GM12874 (cell line): ENCODE results near the gene PLPP6.

Source experiments
- TF ChIP-seq, protein P1 (sequence below): IDR thresholded peaks from 2 replicates; pipeline ENCODE4 v1.5.1; 2011; ENCODE audit warnings: low read depth, mild to moderate bottlenecking, control low read depth, low read length, moderate library complexity; ENCODE audit not compliant: insufficient read depth

Gene PLPP6

DNA sequence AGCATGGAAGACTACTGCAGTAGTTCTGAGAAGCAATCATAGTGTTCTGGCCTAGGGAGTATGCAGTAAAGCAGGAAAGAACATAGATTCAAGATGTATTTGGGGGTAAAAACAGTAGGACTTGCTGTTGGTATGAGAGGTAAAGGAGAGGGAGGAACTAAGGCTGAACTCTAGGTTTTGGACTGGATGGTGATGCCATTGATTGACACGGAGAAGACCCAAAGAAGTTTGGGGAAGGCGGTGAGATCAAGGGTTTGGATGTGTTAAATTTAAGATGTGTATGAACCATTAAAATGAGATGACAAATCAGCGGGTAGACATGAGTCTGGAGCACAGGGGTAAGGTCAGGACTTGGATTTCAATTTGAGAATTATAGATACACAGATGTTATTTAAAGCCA lies 15.3 kb downstream of the PLPP6 start:
- TF ChIP-seq, protein P1, sequence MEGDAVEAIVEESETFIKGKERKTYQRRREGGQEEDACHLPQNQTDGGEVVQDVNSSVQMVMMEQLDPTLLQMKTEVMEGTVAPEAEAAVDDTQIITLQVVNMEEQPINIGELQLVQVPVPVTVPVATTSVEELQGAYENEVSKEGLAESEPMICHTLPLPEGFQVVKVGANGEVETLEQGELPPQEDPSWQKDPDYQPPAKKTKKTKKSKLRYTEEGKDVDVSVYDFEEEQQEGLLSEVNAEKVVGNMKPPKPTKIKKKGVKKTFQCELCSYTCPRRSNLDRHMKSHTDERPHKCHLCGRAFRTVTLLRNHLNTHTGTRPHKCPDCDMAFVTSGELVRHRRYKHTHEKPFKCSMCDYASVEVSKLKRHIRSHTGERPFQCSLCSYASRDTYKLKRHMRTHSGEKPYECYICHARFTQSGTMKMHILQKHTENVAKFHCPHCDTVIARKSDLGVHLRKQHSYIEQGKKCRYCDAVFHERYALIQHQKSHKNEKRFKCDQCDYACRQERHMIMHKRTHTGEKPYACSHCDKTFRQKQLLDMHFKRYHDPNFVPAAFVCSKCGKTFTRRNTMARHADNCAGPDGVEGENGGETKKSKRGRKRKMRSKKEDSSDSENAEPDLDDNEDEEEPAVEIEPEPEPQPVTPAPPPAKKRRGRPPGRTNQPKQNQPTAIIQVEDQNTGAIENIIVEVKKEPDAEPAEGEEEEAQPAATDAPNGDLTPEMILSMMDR = no peak

DNA sequence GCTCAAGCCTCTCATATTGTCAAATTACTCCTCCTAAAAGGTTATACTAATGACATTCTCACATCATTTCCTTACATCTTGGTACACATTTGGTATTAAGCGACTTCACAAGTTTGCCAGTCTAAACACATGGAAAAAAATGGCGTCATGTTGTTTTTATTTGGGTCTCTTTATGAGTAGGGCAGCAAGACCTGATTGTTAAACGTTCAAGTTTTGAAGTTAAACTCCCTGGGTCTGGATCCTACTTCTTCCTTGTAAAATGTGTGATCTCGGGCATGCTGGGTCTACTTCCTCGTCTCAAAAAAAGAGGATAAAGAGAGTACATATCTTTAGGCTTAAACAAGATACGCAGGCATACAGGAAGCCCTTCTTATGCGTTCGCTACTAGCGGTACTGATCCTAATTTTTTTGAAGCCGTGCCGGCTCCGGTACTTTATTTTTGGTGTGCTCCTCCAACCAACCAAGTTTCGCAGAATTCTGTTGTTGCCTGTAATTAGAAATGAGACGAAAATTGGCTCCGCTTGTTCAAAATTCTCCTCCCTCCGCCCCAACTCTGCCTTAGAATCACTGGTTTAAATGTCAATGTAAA lies 16.7 kb downstream of the PLPP6 start:
- TF ChIP-seq, protein P1 = no peak

DNA sequence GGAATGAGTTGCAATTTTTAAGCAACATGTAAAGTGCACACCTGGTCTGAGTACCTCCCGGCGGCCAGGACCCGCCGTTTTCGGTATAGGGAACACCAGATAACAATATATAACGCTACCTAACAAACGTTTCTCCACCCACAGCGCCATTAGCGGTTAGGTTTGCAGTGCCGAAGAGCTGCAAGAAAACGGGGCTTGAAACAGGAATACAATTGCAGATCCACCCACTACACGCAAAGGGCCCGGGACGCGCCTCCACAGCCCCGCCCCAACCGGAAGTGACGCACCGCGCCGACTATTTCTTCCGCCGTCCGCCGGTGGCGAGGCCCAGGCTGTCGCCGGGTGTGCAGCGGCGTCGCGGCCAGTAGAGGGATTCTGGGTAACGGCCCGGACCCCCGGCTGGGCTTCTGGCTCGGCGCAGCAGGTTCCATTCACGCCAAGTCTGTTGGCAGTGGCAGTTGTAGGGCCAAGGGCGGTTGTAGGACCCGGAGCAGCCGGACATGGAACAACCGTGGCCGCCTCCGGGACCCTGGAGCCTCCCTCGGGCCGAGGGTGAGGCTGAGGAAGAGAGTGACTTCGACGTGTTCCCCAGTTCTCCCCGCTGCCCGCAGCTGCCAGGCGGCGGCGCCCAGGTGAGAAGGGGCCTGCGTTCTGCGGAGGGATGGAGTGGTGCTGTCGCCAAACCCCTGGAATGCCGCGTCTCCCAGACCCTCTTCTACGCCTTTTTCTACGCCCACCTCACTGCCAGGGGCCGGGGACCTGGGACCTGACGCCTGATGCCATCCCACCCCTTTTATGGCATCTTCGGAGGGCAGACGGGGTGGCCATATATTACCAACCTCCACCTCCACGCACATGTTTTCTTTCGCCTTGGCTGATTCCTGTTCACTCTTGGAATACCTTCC lies 17.4 kb downstream of the PLPP6 start, which contains the start of gene CDC37L1:
Gene CDC37L1, plus strand, starts transcription at position 302 of the 905 bp plus-strand sequence. Its CDS starts 199 bp downstream, at position 501.
- TF ChIP-seq, protein P1 = peak; percentile 61

DNA sequence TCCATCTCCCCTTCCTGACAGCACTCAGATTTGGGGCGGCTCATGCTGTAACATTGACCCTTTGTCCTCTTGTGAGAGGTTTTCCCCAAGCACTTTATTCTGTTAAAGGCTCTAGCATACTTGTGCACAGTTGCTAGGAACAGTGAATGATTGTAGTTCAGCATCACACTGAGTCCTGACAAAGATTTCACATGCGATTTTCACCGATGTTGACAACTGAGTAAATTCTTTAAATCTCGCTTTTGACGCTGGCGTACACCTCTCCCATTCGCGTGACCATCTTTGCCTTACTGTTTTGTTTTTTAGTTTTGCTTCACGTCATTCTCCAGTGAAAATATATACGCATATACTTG lies 18.1 kb downstream of the PLPP6 start:
- TF ChIP-seq, protein P1 = no peak

DNA sequence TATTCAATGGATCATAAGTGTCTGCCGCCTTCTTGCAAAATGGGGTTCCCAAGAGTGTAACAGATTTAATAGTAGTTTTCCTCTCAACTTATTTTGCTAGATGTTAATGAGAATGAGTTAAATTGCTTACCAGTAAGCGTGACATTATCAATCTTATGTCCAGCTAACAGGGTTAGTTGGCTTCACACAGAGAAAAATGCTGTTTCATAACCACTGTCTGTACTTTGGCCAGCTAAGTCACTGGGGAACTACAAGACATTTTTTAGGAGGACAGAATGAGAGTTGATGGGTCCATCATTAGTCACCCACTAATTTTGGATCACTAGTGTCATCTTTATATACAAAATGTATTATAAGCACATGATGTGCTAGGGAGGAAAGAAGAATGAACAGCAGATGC lies 18.7 kb downstream of the PLPP6 start:
- TF ChIP-seq, protein P1 = no peak

DNA sequence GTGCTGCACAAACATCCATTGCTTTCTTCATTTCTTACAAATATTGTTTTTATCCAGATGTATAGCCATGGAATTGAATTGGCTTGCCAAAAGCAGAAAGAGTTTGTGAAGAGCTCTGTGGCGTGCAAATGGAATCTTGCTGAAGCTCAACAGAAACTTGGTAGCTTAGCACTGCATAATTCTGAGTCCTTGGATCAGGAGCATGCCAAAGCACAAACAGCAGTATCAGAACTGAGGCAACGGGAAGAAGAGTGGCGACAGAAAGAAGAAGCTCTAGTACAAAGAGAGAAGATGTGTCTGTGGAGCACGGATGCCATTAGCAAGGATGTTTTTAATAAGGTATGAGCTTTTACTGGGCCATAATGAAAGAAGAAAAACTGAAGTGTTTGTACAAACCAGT lies 22.7 kb downstream of the PLPP6 start:
- TF ChIP-seq, protein P1 = no peak

DNA sequence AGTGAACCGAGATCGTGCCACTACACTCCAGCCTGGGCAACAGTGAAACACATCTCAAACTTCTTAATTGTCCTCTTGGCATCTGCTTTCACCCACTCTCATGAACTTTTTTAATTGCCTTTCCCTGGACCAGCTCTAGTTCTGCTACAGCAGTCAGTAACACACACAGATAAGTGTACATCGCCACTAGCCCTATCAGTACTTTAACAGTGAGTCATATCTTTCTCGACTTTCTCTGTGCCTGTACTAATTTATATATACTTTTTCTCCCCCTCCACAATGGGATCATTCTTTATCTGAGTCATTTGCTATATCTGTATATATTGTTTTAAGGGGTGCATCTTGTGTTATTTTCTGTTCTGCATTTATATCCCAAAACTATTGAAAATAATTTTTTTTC lies 24.0 kb downstream of the PLPP6 start:
- TF ChIP-seq, protein P1 = no peak
